Heart right ventricle (tissue), 16 donors: ENCODE data around the gene IGSF21. TPM values are rescaled to one million over a fixed set of nuclear protein-coding genes. Genes with fewer than 3 reads are reported as not detected.

ENCODE experiments used
- ATAC-seq, 8 donors: fragments of 200-7000 bp; cut with Tn5 transposase; one replicate each; pipeline ENCODE4 v1.9.1; 2020; ENCODE audit warnings: mild to moderate bottlenecking in 8 of 8, moderate library complexity in 8 of 8, moderate number of reproducible peaks in 1 of 8
- DNase-seq, 2 donors: peaks; one replicate each; pipeline ENCODE4 v3.0.0-alpha.2; 2020
- H3K27ac ChIP-seq, 10 donors: fragments of 200-600 bp; sonication (generic) in 2 of 10; one replicate each; pipeline versions ENCODE4 v1.5.0 to v1.8.0; 2020 to 2022; ENCODE audit warnings: mild to moderate bottlenecking in 3 of 10
- H3K27me3 ChIP-seq, 7 donors: fragments of 200-600 bp; one replicate each; pipeline ENCODE4 v1.8.0; 2021 to 2022; ENCODE audit warnings: mild to moderate bottlenecking in 2 of 7
- H3K36me3 ChIP-seq, 9 donors: fragments of 200-600 bp; sonication (generic) in 1 of 9; one replicate each; pipeline versions ENCODE4 v1.5.0 to v1.8.0; 2020 to 2022; ENCODE audit warnings: mild to moderate bottlenecking in 2 of 9
- H3K4me1 ChIP-seq, 9 donors: fragments of 200-600 bp; sonication (generic) in 1 of 9; one replicate each; pipeline versions ENCODE4 v1.5.0 to v1.8.0; 2020 to 2022; ENCODE audit warnings: mild to moderate bottlenecking in 4 of 9
- H3K4me3 ChIP-seq, 10 donors: fragments of 200-600 bp; sonication (generic) in 2 of 10; one replicate each; pipeline versions ENCODE4 v1.5.0 to v1.8.0; 2020 to 2022; ENCODE audit warnings: mild to moderate bottlenecking in 7 of 10, moderate library complexity in 2 of 10
- H3K9me3 ChIP-seq, 11 donors: fragments of 200-600 bp in 10 of 11; sonication (generic) in 2 of 11; one replicate each; pipeline versions ENCODE4 v1.5.0 to v1.8.0; 2013 to 2022; ENCODE audit warnings: mild to moderate bottlenecking in 2 of 11, control low read depth in 1 of 11, moderate library complexity in 1 of 11
- WGBS, 2 donors: extraction: QIAGEN DNeasy Blood & Tissue Kit; methylation state at CpG; one replicate each; pipeline ENCODE4 v1.1.7; 2013; ENCODE audit warnings: inconsistent platforms in 1 of 2; 5-methylcytosine and 5-hydroxymethylcytosine counted together
- intact Hi-C, 10 donors: fragments of 100-400 bp; cut with DNase I; formaldehyde crosslinking; loops; one replicate each; pipeline versions ENCODE4 v1.11.1 to v1.14.2; 2022
- polyA plus RNA-seq, 2 donors: library from polyadenylated mRNA; stranded (reverse); fragments of 200-250 nt; gene quantifications; one replicate each; pipeline ENCODE4 v1.2.3, GENCODE V29; 2013
- total RNA-seq, 10 donors: library from RNA; stranded (reverse); fragmentation: NEBNext Ultra II Directional in 3 of 10; extraction: Animal tissue kit (Norgen Biotek cat#: 25700) in 3 of 10; gene quantifications; one replicate each; pipeline versions ENCODE4 v1.2.1 to v1.2.4, GENCODE V29; 2021 to 2023
- TF ChIP-seq, protein P1 (sequence below), 9 donors: fragments of 200-600 bp; sonication (generic) in 2 of 9; IDR thresholded peaks; one replicate each; pipeline versions ENCODE4 v1.5.0 to v1.8.0; 2021 to 2022; ENCODE audit warnings: antibody characterized with exemption in 9 of 9, mild to moderate bottlenecking in 5 of 9, moderate library complexity in 1 of 9
- donor health status: Arrhythmogenic right ventricular cardiomyopathy.
- donor health status: ischemic (EF 13 %, LVEDD 7.1; RV severe dilation, severe dysfunction).
- donor health status: healthy with polysubstance abuse.
- donor health status: DM: no; HTN: yes; CAD: no.
- donor health status: DM: no; HTN: no; CAD: no.
- donor health status: ischemic (EF 25% LVEDD 6.9; RV normal size, moderate dysfunction).
- donor health status: ischemic (EF 25% LVEDD 5.7; RV mildly dilated, moderate dysfunction).
- donor health status: healthy.
- donor health status: DM: yes; HTN: yes; CAD: no.
- donor health status: Ischemic cardiomyopathy.
- donor health status: ischemic (EF 35%, LVEDD 5.7; RV mildly dilated, moderate dysfunction).
- donor health status: nonischemic (EF 11% LVEDD 7.7; RV severe dilation, severe dysfunction).
- donor health status: DM: yes; HTN: yes; CAD: no.
- donor health status: PGD.
- donor health status: ischemic (EF 29% LVEDD 5.4; RV normal size, mild dysfunction).
- donor health status: nonischemic (EF 23%, LVEDD 6.1; RV moderate dilation, normal function).

Gene IGSF21
- total and polyA plus RNA-seq, 12 donors: 0.13 to 1.6 (median 0.51) TPM; not detected in 1

DNA sequence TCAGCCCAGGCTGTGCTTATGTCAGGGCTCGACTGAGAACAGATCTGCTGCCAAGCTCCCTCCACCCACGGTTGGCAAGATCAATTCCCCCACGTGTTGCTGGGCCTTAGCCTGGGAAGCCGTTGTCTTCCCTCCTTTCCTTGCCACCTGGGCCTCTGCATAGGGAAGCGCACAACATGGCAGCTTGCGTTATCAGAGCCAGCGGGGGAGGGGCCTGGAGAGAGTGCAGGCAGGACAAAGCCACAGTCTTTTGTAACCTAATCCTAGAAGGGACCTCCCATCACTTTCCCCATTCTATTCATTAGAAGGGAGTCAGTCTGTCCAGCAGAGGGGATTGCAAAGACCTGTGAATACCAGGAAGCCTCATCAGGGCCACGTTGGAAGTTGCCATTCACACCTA is 17.0 kb upstream of the IGSF21 start:
- TF ChIP-seq, protein P1, sequence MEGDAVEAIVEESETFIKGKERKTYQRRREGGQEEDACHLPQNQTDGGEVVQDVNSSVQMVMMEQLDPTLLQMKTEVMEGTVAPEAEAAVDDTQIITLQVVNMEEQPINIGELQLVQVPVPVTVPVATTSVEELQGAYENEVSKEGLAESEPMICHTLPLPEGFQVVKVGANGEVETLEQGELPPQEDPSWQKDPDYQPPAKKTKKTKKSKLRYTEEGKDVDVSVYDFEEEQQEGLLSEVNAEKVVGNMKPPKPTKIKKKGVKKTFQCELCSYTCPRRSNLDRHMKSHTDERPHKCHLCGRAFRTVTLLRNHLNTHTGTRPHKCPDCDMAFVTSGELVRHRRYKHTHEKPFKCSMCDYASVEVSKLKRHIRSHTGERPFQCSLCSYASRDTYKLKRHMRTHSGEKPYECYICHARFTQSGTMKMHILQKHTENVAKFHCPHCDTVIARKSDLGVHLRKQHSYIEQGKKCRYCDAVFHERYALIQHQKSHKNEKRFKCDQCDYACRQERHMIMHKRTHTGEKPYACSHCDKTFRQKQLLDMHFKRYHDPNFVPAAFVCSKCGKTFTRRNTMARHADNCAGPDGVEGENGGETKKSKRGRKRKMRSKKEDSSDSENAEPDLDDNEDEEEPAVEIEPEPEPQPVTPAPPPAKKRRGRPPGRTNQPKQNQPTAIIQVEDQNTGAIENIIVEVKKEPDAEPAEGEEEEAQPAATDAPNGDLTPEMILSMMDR (IDR thresholded peaks at IDR 0.05): no peak
- 19 to 23% methylated on average over 8 of the region's 8 CpGs for WGBS, 2 donors
- intact Hi-C loops: loop anchor here in 3 of 10 donors (10.0 kb wide), 3 partner anchors 166 to 436 kb away; no protein-coding TSS in a partner anchor
- Histone ChIP-seq H3K9me3 (peaks cover 0 to 3% (median 0%) of the 10 kb centered on the region in 11 donors), H3K4me3 (no peak overlapping the region), H3K4me1 (no peaks in the 10 kb centered on the region), H3K36me3 (no peaks in the 10 kb centered on the region), H3K27ac (no peak overlapping the region), H3K27me3 (peaks cover 0 to 87% (median 55%) of the 10 kb centered on the region in 7 donors)
- DNase-seq (no peak), ATAC-seq (no peak)

- H3K9me3 ChIP-seq: peaks cover 0 to 3% (median 0%) of the 10 kb centered on the region in 11 donors
- ATAC-seq: peak in 1 of 8 donors; percentile 65
- H3K4me1 ChIP-seq: no peaks in the 10 kb centered on the region
- intact Hi-C loops: loop anchor here in 3 of 10 donors (10.0 kb wide), 3 partner anchors 167 to 437 kb away; no protein-coding TSS in a partner anchor
- DNase-seq: no peak
- peaks cover 0 to 84% (median 55%) of the 10 kb centered on the region in 7 donors for H3K27me3 ChIP-seq
- no peaks in the 10 kb centered on the region for H3K36me3 ChIP-seq
- no peak overlapping the region for H3K27ac ChIP-seq
- H3K4me3 ChIP-seq: no peak overlapping the region
- 26 to 29% methylated on average over 7 of the region's 7 CpGs for WGBS, 2 donors
- TF ChIP-seq, protein P1 (IDR thresholded peaks at IDR 0.05): no peak
Measured at GRCh38 chr1:18091660-18092446, 15.7 kb upstream of the IGSF21 start.

- no peak for ATAC-seq
- TF ChIP-seq, protein P1 (IDR thresholded peaks at IDR 0.05): no peak
- intact Hi-C loops: loop anchor here in 3 of 10 donors (10.0 kb wide), 3 partner anchors 168 to 438 kb away; no protein-coding TSS in a partner anchor
Measured at GRCh38 chr1:18093193-18093592, 14.4 kb upstream of the IGSF21 start.

DNA sequence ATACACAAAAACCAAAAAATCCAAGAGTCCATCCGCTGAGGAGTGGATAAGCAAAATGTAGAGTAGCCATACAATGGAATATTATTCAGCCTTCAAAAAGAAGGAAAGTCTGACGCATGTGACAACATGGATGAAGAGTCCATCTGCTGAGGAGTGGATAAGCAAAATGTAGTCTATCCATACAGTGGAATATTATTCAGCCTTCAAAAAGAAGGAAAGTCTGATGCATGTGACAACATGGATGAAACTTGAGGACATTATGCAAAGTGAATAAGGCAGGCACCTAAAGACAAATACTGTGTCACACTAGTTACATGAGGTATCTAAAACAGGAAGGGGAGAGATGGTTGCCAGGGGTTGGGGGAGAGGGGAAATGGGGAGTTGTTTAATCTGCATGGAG is 14.0 kb upstream of the IGSF21 start:
- ATAC-seq: no peak
- H3K36me3 ChIP-seq: no peaks in the 10 kb centered on the region
- 86 to 89% methylated on average over 2 of the region's 2 CpGs for WGBS, 2 donors
- no peaks in the 10 kb centered on the region for H3K4me1 ChIP-seq
- H3K9me3 ChIP-seq: peaks cover 0 to 3% (median 0%) of the 10 kb centered on the region in 11 donors
- DNase-seq: no peak
- peaks cover 0 to 76% (median 53%) of the 10 kb centered on the region in 7 donors for H3K27me3 ChIP-seq
- H3K4me3 ChIP-seq: no peak overlapping the region
- H3K27ac ChIP-seq: no peak overlapping the region
- intact Hi-C loops: loop anchor here in 3 of 10 donors (10.0 kb wide), 3 partner anchors 169 to 439 kb away; no protein-coding TSS in a partner anchor
- TF ChIP-seq, protein P1 (IDR thresholded peaks at IDR 0.05): no peak

More at GRCh38 chr1:18093193-18093592, 14.4 kb upstream of the IGSF21 start:
- peaks cover 0 to 74% (median 49%) of the 10 kb centered on the region in 7 donors for H3K27me3 ChIP-seq
- no peak for DNase-seq
- H3K4me1 ChIP-seq: no peaks in the 10 kb centered on the region
- H3K36me3 ChIP-seq: no peaks in the 10 kb centered on the region
- H3K9me3 ChIP-seq: peaks cover 0 to 3% (median 0%) of the 10 kb centered on the region in 11 donors
- H3K27ac ChIP-seq: no peak overlapping the region
- no peak overlapping the region for H3K4me3 ChIP-seq
- WGBS, 2 donors: 9 to 26% methylated on average over 2 of the region's 2 CpGs
